DMS153 (cell line): ENCODE results near the gene ZNF283.
"Not testable (repeated sequence)": the region's sequence is repeated elsewhere in the genome, so short reads cannot be mapped to it uniquely, and the experiment has no call there.

Source experiments
- DNase-seq: peaks from one replicate; lab custom pipeline; 2025; lab: John Stamatoyannopoulos, UW

The ZNF283 gene

DNA sequence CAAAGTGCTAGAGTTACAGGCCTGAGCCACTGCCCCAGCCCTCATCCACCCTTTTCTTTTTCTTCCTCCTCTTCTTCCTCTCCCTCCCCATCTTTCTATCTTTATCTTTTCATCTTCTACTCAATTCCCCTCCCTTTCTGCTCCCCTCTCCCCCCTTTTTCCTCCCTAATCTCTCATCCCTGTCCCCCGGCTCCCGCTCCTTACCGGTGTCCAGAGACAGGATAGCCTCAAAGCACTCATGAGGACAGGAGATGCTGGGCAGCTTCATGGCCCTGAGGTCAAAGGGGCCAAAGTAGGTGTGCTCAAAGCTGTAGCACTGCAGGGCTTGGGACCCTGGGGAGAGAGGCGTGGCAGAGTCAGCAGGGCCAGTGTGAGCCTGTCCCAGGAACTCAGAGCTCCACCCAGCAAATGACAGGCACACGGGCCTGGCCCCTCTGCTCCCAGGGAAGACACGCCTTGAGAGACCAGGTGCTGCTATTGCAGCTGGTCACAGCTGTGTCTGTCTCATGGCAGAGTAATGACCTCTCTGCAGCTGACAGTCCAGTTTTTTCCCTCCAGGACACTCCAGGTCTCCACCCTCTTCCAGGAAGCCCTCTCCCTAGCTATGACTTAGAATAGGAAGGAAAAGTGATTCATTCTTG is 27.5 kb upstream of the ZNF283 start:
- DNase-seq: no peak

DNA sequence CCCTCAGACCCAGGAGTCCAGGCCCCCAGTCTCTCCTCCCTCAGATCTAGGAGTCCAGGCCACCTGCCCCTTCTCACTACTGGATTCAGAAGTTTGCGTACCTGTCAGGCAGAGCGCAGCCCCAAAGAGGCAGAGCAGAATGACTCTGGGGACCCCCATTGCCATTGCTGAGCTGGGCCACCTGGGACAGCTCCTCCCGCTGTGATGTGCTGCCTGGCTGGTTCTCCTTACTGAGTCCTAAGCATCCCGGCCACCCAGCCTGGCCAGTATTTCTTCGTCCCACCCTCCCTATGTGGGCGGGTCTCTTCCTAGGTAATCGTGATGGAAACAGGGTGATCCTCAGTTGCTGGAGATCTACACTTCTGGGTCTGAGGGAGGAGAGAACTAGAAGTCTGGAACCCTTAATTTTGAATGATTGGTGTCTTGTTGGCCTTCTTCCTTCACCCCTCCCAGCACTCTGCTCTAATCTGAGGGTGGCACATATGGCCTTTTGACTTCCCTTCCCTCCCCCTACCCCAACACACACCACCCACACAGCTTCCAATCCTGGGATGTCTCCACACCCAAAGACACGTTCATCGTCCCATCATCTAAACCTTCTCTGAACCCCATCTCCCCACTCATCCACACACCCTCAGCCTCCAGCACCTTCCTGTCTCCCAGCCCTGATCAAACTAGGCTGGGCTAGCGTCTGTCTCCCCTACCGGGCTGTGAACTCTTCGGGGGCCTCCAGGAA is 24.7 kb upstream of the ZNF283 start, which contains the start of gene LYPD5:
Gene LYPD5, minus strand, starts transcription at position 232 of the 736 bp plus-strand sequence. Its CDS starts 67 bp downstream, at position 165.
- DNase-seq: no peak

DNA sequence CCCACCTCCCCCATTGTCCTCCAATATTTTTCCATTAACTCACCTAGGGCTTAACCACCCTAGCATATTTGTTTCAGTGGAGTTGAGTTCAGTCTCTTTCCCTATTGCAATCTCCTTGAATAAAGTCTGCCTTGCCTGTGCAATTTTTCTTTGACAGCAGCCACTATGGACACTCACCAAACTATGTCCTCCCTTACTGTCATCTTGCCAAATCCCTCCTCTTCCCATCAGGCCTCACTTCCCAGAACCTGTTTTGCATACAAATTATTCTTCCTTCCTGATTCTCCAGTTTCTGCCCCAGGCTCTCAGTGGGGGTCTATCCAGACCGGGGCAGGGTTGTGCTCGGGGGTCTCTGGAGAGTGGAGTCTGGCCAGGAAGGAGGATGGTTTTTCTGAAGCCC is 22.7 kb upstream of the ZNF283 start:
- no peak for DNase-seq

DNA sequence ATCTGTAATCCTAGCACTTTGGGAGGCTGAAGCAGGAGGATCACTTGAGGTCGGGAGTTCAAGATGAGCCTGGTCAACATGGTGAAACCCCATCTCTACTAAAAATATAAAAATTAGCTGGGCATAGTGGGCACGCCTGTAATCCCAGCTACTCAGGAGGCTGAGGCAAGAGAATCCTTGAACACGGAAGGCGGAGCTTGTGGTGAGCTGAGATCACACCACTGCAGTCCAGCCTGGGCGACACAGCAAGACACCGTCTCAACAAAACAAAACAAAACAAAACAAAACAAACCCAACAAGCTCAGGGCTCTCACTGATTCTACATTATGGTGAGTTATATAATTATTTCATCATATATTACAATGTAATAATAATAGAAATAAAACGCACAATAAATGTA is 20.7 kb upstream of the ZNF283 start:
- DNase-seq: not testable (repeated sequence)

DNA sequence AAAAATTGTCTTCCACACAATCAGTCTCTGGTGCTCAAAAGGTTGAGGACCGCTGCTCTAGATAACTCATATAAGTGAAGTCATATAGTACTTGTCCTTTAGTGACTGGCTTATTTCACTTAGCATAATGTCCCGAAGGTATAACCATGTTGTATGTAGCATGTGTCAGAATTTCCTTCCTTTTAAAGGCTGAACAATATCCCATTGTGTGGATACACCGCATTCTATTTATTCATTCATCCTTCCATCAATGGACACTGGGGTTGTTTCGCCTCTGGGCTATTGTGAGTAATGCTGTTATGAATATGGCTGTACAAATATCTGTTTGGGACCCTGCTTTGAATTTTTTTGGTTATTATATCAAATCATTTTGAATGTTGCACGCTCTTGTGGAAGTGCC is 20.3 kb upstream of the ZNF283 start:
- DNase-seq: no peak

DNA sequence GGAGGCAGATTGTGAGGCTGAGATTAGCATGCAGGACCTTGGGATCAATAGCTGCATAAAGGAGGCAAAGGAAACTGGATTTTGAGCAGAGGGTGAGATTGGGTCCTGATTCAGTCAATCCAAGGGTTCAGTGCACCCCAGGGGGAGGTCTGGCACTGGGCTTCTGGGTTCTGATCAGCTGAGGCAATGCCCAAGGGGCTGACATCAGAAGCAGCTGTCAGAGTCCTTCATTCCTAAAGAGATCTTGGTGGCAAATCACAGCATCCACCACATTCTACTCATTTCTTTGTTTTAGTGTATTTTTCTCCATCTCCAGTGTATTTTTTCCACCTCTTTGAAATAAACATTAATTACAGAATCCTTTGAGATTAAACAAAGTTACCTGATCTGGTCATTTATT is 19.5 kb upstream of the ZNF283 start:
- no peak for DNase-seq

DNA sequence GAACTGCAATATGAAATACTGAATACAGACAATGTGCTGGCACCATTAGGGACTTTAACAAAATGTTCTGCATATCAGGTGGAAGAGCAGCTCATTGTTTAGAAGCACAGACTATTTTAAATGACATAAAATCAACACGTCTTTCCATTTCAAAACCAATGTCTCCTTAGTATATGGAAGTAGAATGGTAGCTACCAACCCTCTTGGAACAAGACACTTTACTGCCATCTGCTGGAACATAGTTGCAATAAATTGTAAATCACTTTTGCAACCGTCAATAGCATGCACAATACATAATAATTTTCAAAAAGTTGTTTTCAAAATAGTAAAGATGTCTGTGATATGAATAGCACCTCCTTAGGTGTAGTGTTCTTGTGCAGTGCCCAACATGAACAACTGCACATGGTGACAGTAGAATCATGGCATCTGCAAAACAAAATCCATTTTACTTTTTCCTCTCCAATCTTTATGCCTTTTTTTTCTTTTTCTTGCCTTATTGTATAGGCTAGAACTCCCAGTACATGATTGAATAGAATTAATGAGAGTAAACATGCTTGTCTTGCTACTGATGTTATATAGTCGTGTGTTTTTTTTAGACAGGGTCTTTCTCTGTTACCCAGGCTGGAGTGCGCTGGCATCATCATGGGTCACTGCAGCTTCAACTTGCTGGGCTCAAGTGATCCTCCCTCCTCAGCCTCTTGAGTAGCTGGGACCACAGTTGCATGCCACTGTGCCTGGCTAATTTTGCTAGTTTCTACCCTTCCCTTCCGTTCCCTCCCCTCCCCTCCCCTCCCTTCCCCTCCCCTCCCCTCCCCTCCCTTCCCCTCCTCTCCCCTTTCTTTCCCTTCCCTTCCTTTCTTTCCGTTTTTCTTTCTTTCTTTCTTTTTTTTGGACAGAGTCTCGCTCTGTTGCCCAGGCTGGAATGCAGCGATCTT is 17.1 kb upstream of the ZNF283 start:
- peak; percentile 26 for DNase-seq

DNA sequence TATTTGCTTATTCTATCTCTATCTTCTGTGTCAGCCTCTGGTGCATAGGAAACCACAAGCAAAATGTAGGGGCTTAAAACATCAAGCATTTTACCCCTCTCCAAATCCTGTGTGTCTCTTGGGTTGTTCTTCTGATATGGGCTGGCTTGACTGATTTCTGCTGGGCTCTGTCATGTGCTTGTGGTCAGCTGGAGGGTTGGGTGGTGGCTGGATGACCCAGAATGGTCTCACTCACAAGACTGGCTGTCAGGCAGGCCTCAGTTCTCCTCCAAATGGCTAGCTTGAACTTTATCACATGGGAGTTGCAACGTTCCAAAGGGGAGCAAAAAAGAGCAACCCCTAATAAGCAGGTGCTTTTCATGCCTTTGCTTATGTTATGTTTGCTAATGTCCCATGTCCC is 15.3 kb upstream of the ZNF283 start:
- DNase-seq: no peak

DNA sequence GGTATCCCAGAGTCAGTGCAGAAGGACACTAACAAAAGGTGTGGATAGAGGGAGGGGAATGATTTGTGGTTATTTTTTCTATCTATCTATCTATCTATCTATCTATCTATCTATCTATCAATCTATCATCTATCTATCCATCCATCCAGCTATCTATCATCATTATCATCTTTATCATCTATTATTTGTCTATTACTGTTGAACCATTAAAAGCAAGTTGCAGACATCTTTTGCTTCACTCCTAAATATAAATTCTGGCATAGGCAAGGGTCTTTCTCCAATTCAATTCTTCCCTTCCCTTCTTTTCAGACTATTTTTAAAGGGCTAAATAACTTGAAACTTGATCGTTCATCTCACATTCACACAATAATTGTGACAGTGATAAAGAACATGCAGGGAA is 14.9 kb upstream of the ZNF283 start:
- DNase-seq: no peak

DNA sequence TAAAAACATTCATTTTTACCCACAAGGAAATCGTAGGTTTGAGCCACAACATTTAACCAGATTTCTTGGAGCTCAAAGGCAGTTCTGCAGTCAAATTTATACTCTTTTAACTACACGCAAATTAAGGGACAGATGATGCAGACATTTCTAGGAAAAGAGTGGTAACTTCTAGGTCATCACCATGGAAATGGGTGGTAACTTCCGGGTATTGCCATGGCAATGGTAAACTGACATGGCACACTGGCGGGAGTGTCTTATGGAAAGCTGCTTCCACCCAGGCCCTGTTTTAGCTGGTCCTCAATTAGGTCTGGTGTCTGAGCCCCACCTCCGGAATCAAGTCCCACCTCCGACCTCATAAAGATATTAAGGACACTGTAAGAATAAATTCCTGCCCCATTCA is 14.4 kb upstream of the ZNF283 start:
- DNase-seq: no peak

DNA sequence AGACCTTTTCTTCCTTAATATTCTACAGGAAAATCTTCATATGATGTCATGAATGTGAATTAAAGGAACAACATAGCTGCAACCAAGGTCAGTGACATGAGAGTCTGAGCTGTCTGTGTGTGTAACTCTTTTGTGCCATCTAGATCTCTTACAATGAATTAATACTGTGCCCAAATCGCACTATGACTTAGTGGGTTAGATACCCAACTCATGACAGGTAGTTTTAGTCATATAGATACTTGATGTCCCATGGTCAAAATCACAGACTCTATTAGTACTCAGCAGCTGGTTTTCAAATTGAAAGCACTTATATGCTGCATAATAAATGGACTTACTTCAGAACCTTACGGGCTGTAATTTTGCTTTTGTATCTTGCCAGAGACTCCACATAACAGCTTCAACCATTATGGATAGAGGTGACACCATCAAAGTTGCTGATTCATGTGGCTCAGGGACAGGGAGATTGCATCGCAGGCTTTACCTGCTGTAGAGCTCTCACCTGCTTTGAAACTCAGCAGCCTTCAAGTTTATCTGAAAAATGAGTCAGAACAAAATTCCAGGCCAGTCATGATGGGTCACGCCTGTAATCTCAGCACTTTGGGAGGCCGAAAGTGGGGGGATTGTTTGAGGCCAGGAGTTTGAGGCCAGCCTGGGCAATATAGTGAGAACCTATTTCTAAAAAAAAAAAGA is 12.3 kb upstream of the ZNF283 start:
- DNase-seq: no peak

DNA sequence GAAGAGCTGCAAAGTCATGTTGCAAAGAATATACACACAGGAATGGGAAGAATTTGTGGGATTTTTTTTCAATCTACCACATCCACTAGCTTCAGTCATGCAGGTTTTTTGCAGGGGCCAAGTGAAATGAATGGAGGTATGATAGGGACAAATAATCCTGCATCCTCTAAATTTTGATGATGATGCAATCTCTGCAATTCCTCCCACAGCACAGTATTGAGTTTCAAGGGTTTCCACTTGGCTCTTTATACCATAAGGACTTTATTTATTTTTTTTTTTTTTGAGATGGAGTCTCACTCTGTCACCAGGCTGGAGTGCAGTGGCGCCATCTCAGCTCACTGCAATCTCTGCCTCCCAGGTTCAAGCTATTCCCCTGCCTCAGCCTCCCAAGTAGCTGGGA is 9.7 kb upstream of the ZNF283 start:
- not testable (repeated sequence) for DNase-seq

DNA sequence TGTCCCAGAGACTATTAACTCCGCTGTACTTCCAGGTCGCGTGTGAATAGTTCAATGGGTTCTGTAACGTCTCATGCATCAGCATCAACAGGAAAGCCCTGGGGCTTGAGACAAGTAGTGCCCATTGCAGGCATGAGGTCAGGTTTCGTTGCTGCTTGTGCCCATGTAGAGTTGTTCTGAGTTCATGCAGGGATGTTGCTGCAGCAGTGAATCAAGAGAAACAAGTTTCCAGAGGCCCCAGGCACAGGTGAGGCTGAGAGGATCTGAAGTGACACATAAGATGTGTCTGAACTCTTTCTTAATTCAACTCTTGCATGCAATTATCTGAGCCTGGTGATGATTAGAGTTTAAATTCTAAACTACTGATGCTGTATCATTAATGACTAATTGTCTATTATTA is 8.6 kb upstream of the ZNF283 start:
- DNase-seq: no peak

DNA sequence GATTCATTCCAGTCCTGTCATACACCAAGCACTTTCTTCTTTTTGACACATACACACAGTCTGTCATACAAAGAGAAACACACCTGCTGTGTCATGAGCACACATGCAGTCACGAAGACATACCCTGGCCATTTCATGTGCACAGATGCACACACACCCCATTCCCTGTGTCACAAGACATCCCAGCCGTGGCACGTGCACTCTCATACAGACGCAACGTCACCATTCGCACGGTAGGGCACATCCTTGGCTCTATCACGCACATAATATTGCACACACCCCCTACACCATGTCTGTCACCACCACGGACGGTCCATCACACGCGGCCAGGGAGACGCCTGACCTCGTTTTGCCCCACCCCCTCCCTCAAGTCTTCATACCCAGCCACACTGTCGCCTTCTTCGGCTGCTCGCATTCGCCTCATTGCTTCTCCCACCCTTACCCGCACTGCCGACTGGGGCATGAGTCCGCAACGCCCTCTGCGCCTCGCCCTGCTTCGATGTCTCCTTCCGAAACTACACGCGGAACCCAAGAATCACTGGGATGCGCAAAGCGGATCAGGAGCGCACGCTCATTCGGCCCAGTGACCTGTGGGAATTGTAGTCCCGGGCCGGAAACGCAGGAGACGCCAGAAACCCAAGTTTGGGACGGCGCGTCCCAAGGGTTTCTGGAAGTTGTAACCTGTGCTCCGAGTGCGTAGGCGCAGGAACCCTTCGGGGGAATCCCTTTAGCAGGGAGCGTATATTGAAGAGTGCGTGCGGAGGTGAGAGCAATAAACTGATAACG is 6.8 kb upstream of the ZNF283 start:
- no peak for DNase-seq

DNA sequence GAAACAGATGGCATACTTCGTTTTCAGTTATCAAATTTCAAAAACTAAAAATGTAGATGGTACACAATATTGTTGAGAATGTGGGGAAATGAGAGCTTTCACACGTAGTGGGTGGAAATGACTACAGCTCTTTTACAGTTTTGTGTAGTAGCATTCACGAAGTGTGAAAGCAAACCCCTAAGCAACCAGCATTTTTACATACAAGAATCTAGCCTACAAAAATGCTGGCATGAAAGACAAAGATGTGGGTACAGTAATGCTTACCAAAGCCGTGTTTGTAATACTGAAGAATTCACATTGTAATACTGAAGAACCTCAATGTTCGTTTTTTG is 6.3 kb upstream of the ZNF283 start:
- no peak for DNase-seq

DNA sequence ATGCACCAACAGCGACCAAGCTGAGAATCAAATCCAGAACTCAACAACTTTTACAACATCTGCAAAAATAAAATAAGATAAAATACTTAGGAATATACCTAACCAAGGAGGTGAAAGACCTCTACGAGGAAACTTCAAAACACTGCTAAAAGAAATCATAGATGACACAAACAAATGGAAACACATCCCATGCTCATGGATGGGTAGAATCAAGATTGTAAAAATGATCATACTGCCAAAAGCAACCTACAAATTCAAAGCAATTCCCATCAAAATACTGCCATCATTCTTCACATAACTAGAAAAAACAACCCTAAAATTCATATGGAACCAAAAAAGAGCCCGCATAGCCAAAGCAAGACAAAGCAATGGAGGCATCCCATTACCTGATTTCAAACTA is 3.3 kb upstream of the ZNF283 start:
- not testable (repeated sequence) for DNase-seq

DNA sequence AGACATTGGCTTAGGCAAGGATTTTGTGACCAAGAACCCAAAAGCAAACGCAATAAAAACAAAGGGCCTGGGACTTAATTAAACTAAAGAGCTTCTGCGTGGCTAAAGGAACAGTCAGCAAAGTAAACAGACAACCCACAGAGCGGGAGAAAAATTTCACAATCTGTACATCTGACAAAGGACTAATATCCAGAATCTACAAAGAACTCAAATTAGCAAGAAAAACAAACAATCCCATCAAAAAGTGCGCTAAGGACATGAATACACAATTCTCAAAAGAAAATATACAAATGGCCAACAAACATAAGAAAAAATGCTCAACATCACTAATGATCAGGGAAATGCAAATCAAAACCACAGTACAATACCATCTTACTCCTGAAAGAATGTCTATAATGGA is 2.5 kb upstream of the ZNF283 start:
- DNase-seq: not testable (repeated sequence)

DNA sequence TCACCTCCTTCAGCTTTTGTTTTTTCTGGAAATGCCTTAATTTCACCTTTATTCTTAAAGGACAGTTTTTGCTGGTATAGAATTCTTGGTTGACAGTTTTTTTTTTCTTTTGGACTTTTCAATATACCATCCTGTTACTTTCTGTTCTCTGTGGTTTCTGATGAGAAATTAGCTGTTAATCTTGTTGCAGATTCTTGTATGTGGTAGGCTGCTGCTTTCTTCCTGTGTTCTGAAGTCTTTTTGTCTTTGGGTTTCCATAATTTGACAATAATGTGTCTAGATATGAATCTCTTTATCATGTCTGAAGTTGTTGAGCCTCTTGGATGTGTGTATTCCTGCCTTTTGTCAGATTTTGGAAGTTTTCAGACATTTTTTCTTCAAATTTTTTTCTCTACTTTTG is 12.0 kb downstream of the ZNF283 start:
- DNase-seq: no peak

DNA sequence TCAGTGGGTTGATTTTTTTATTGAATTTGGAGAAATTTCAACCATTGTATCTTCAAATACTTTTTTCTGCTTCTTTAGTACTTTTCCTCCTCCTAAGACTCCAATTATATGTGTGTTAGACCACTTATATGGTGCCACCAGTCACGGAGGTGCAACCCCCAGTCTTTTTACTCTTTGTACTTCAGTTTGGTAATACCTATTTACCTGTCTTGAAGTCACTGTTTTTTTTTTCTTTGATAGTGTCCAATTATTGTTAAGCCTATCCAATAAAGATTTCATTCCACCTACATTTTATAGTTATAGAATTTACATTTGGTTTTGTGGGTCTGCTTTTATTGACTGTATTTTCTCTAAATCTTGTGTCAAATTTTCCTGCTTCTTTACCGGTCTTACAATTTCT is 14.9 kb downstream of the ZNF283 start:
- DNase-seq: no peak

DNA sequence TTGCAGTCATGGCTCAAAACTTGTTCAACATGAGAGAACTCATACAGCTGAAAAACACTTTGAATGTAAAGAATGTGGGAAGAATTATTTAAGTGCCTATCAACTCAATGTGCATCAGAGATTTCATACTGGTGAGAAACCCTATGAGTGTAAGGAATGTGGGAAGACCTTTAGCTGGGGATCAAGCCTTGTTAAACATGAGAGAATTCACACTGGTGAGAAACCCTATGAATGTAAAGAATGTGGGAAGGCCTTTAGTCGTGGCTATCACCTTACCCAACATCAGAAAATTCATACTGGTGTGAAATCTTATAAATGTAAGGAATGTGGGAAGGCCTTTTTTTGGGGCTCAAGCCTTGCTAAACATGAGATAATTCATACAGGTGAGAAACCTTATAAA is 20.1 kb downstream of the ZNF283 start:
- DNase-seq: no peak

DNA sequence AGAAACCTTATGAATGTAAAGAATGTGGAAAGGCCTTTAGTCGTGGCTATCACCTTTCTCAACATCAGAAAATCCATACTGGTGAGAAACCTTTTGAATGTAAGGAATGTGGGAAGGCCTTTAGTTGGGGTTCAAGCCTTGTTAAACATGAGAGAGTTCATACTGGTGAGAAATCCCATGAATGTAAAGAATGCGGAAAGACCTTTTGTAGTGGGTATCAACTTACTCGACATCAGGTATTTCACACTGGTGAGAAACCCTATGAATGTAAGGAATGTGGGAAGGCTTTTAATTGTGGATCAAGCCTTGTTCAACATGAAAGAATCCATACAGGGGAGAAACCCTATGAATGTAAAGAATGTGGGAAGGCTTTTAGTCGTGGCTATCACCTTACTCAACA is 20.8 kb downstream of the ZNF283 start:
- no peak for DNase-seq
